SU-DHL-6 (cell line): ENCODE results near the gene DENND5B.

Experiments
- H2AFZ ChIP-seq: fragments of 200-600 bp; sonication (generic); 2 replicates; pipeline ENCODE4 v1.6.1; 2014; ENCODE audit warnings: low read depth, mild to moderate bottlenecking, moderate library complexity, mixed read lengths, antibody characterized with exemption, low read length; ENCODE audit not compliant: severe bottlenecking
- H3F3A ChIP-seq: fragments of 200-600 bp; shearing (Covaris generic); 2 replicates; pipeline ENCODE4 v1.6.0; 2016; ENCODE audit warnings: antibody characterized with exemption, mild to moderate bottlenecking; ENCODE audit not compliant: insufficient read depth
- H3K27ac ChIP-seq: fragments of 200-600 bp; sonication (generic); 2 replicates; pipeline ENCODE4 v1.5.1; 2016; ENCODE audit warnings: low read depth, mild to moderate bottlenecking, low read length, moderate library complexity, mixed read lengths
- H3K27me3 ChIP-seq: fragments of 200-600 bp; sonication (generic), shearing (Covaris generic); 2 replicates; pipeline ENCODE4 v1.6.0; 2014; ENCODE audit warnings: mild to moderate bottlenecking, low read length
- H3K36me3 ChIP-seq: fragments of 200-600 bp; sonication (generic); 2 replicates; pipeline ENCODE4 v1.6.1; 2014; ENCODE audit warnings: mild to moderate bottlenecking, low read length, mixed read lengths
- H3K4me2 ChIP-seq: fragments of 300-600, 200-600 bp; shearing (Covaris generic), sonication (generic); 2 replicates; pipeline ENCODE4 v1.6.0; 2014; ENCODE audit warnings: low read length, low read depth, mild to moderate bottlenecking; ENCODE audit not compliant: poor library complexity, severe bottlenecking
- H3K4me3 ChIP-seq: fragments of 200-600 bp; sonication (generic); 2 replicates; pipeline ENCODE4 v1.5.1; 2014; ENCODE audit warnings: antibody characterized with exemption, low read length, mild to moderate bottlenecking, mixed read lengths; ENCODE audit not compliant: insufficient read depth, poor library complexity, severe bottlenecking
- H3K79me2 ChIP-seq: fragments of 200-600 bp; sonication (generic); 2 replicates; pipeline ENCODE4 v1.6.1; 2014; ENCODE audit warnings: mild to moderate bottlenecking, low read length, moderate library complexity; ENCODE audit not compliant: insufficient read depth
- H3K9ac ChIP-seq: fragments of 200-600 bp; sonication (generic); 2 replicates; pipeline ENCODE4 v1.7.0; 2014; ENCODE audit warnings: mild to moderate bottlenecking, low read length
- H3K9me2 ChIP-seq: fragments of 200-600 bp; sonication (generic); replicated peaks from 2 replicates; pipeline ENCODE4 v1.6.1; 2014; ENCODE audit warnings: low read length; ENCODE audit not compliant: insufficient read depth
- H3K9me3 ChIP-seq: fragments of 200-600 bp; sonication (generic); 2 replicates; pipeline ENCODE4 v1.6.1; 2014; ENCODE audit warnings: low read length, mixed read lengths; ENCODE audit not compliant: insufficient read depth
- H4K20me1 ChIP-seq: fragments of 200-600 bp; sonication (generic); 2 replicates; pipeline ENCODE4 v1.6.1; 2014; ENCODE audit warnings: low read depth, mild to moderate bottlenecking, antibody characterized with exemption, low read length, moderate library complexity, mixed read lengths
- CTCF ChIP-seq: fragments of 200-600 bp; sonication (generic); IDR thresholded peaks from one replicate; pipeline ENCODE4 v1.5.1; 2017; ENCODE audit warnings: antibody characterized with exemption, mild to moderate bottlenecking, low read length, moderate library complexity; ENCODE audit not compliant: insufficient read depth, poor library complexity, severe bottlenecking
- EZH2phosphoT487 ChIP-seq: fragments of 200-600 bp; sonication (generic), shearing (Covaris generic); conservative IDR thresholded peaks from 2 replicates; pipeline ENCODE4 v1.6.1; 2018; ENCODE audit warnings: mild to moderate bottlenecking, antibody characterized with exemption, low read length, moderate library complexity, mixed read lengths

The DENND5B gene

GRCh38 chr12:31591380-31591901 lies 505 bp upstream of the DENND5B start:
- Histone ChIP-seq H3K27ac (peak overlapping the region; percentile 61), H2AFZ (peak overlapping the region; percentile 72), H3K4me2 (peak overlapping the region; percentile 89), H3K79me2 (peaks cover 35% of the 10 kb centered on the region), H3K9me2 (no peaks in the 10 kb centered on the region), H3K36me3 (peaks cover 3% of the 10 kb centered on the region; the same call in 1 of the 2 replicates), H3K27me3 (no peaks in the 10 kb centered on the region), H3K4me3 (peak overlapping the region; percentile 82), H3K9me3 (no peaks in the 10 kb centered on the region), H4K20me1 (no peaks in the 10 kb centered on the region), H3K9ac (peak overlapping the region; percentile 87), H3F3A (peaks cover 33% of the 10 kb centered on the region)
- TF ChIP-seq EZH2phosphoT487 (no peak), CTCF (no peak)

DNA sequence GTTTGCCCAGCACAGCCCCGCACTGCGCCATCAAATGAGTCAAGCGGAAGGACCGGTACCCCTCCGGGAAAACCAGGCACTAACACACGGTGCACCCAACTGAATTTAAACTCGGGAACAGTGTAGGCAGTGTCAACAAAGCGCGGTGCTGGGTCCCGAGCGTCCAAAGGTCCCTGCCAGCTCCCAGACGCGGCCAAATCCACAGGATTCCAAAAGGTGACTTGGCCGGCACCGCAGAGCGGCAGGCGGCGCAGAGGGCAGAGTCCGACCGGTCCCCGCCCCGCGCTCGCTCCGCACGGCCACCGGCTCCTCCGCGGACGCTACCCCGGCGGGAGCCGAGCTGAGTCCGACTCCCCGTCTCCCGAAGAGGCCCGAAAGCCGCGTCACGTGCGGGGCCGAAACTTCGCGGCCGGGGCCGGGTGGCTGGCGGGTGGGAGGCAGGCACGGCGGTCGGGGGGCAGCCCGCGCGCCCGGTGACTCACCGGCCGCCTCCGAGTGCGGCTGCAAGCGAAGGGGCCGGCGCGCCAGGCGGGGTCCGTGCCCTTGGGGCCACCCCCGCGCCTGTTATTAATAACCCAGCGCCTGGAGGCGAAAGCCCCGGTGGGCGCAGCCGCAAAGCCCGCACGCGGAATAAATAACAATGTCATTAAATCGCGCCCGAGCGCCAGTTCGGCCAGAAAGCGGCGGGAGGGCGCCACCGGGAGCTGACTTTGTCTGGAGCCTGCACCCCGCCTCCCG lies 863 bp downstream of the DENND5B start:
- TF ChIP-seq EZH2phosphoT487 (no peak), CTCF (no peak)
- H3K27ac ChIP-seq: peak overlapping the region; percentile 54
- H3K9me3 ChIP-seq: no peaks in the 10 kb centered on the region
- H3K9ac ChIP-seq: peak overlapping the region; percentile 87
- H3K4me2 ChIP-seq: peak overlapping the region; percentile 89
- peak overlapping the region; percentile 37 for H2AFZ ChIP-seq
- 0 out of 2 replicates have a peak, but pooled peaks cover 11% of the 10 kb centered on the region for H4K20me1 ChIP-seq
- H3K27me3 ChIP-seq: no peaks in the 10 kb centered on the region
- H3K4me3 ChIP-seq: peak overlapping the region; percentile 82
- peaks cover 3% of the 10 kb centered on the region; the same call in 1 of the 2 replicates for H3K36me3 ChIP-seq
- H3K79me2 ChIP-seq: peaks cover 48% of the 10 kb centered on the region
- peaks cover 39% of the 10 kb centered on the region for H3F3A ChIP-seq
- no peaks in the 10 kb centered on the region for H3K9me2 ChIP-seq

GRCh38 chr12:31589598-31589903 lies 1.4 kb downstream of the DENND5B start:
- H3K79me2 ChIP-seq: peaks cover 52% of the 10 kb centered on the region
- H3K9ac ChIP-seq: peak overlapping the region; percentile 87
- peak overlapping the region; percentile 82 for H3K4me3 ChIP-seq
- H4K20me1 ChIP-seq: 0 out of 2 replicates have a peak, but pooled peaks cover 11% of the 10 kb centered on the region
- H3K27ac ChIP-seq: peak overlapping the region; percentile 54
- no peaks in the 10 kb centered on the region for H3K9me2 ChIP-seq
- peak overlapping the region; percentile 89 for H3K4me2 ChIP-seq
- H3F3A ChIP-seq: peaks cover 39% of the 10 kb centered on the region
- H3K9me3 ChIP-seq: no peaks in the 10 kb centered on the region
- no peak for TF ChIP-seq CTCF
- TF ChIP-seq EZH2phosphoT487: no peak
- peak overlapping the region; percentile 37 for H2AFZ ChIP-seq
- peaks cover 3% of the 10 kb centered on the region; the same call in 1 of the 2 replicates for H3K36me3 ChIP-seq
- no peaks in the 10 kb centered on the region for H3K27me3 ChIP-seq
